B cell (primary cell): ENCODE results near the gene GTF2IRD1. TPM values are rescaled to one million over a fixed set of nuclear protein-coding genes. Genes with fewer than 3 reads are reported as not detected.

Experiments
- ATAC-seq: fragments of 200-7000 bp; cut with Tn5 transposase; one replicate; pipeline ENCODE4 v1.10.0; 2021; ENCODE audit warnings: low read depth, mild to moderate bottlenecking, moderate number of reproducible peaks, moderate library complexity
- CTCF ChIA-PET: fragments of 350-600 bp; sonication (Branson Sonifier 250); formaldehyde crosslinking; loops from one replicate; lab custom pipeline; 2021; ENCODE audit warnings: antibody characterized with exemption, inconsistent platforms; lab: Charles Lee
- POLR2A ChIA-PET: fragments of 350-600 bp; sonication (Branson Sonifier 250); formaldehyde crosslinking; loops from one replicate; lab custom pipeline; 2021; ENCODE audit warnings: antibody characterized with exemption; lab: Charles Lee
- DNase-seq: peaks from one replicate; pipeline ENCODE4 v3.0.0; 2013
- H2AFZ ChIP-seq: 2 replicates; pipeline ENCODE4 v1.6.1; 2012; ENCODE audit warnings: mild to moderate bottlenecking, low read depth, low read length; ENCODE audit not compliant: insufficient read depth, poor library complexity, severe bottlenecking
- H3K27ac ChIP-seq, 2 donors: 1 replicate in 1 of 2; 2 replicates in 1 of 2; pipeline ENCODE4 v1.5.1; 2012 to 2013; ENCODE audit warnings: low read length in 2 of 2, mild to moderate bottlenecking in 2 of 2, moderate library complexity in 1 of 2
- H3K27me3 ChIP-seq, 4 experiments: fragments of 200-600 bp in 1 of 4; sonication (generic) in 1 of 4; replicated peaks in 1 of 4; 1 replicate in 2 of 4; 2 replicates in 2 of 4; pipeline versions ENCODE4 v1.6.1 to v1.7.0; 2013 to 2016; ENCODE audit warnings: low read length in 3 of 4, mild to moderate bottlenecking in 2 of 4, mixed read lengths in 1 of 4, moderate library complexity in 1 of 4; ENCODE audit not compliant: insufficient read depth in 4 of 4, control insufficient read depth in 3 of 4; ENCODE audit errors: control extremely low read depth in 1 of 4
- H3K36me3 ChIP-seq, 2 experiments: replicated peaks in 1 of 2; 1 replicate in 1 of 2; 2 replicates in 1 of 2; pipeline versions ENCODE4 v1.6.1 to v1.7.1; 2013; ENCODE audit warnings: low read length in 1 of 2; ENCODE audit not compliant: insufficient read depth in 2 of 2, control insufficient read depth in 1 of 2; ENCODE audit errors: control extremely low read depth in 1 of 2, extremely low read depth in 1 of 2
- H3K4me1 ChIP-seq, 2 donors: fragments of 200-600 bp in 1 of 2; sonication (generic) in 1 of 2; 1 replicate in 1 of 2; 2 replicates in 1 of 2; pipeline versions ENCODE4 v1.5.1 to v1.6.1; 2013 to 2017; ENCODE audit warnings: low read length in 2 of 2; ENCODE audit not compliant: control insufficient read depth in 2 of 2, insufficient read depth in 2 of 2
- H3K4me2 ChIP-seq: replicated peaks from 2 replicates; pipeline ENCODE3; 2012; ENCODE audit warnings: mild to moderate bottlenecking, low read depth, low read length; ENCODE audit not compliant: poor library complexity, severe bottlenecking
- H3K4me3 ChIP-seq, 5 experiments: fragments of 200-600 bp in 1 of 5; sonication (generic) in 1 of 5; 1 replicate in 3 of 5; 2 replicates in 2 of 5; pipeline versions ENCODE4 v1.5.1 to v1.7.0; 2011 to 2016; ENCODE audit warnings: low read length in 4 of 5, mild to moderate bottlenecking in 4 of 5, low read depth in 2 of 5, control low read depth in 1 of 5, moderate library complexity in 1 of 5; ENCODE audit not compliant: insufficient read depth in 1 of 5; ENCODE audit errors: control extremely low read depth in 1 of 5, extremely low read depth in 1 of 5
- H3K79me2 ChIP-seq: fragments of 200-600 bp; sonication (generic); one replicate; pipeline ENCODE4 v1.6.0; 2016; ENCODE audit warnings: low read length; ENCODE audit not compliant: control insufficient read depth, insufficient read depth
- H3K9ac ChIP-seq: fragments of 200-600 bp; sonication (generic); 2 replicates; pipeline ENCODE4 v1.6.1; 2017; ENCODE audit warnings: mild to moderate bottlenecking, low read length, moderate library complexity
- H3K9me3 ChIP-seq, 3 donors: one replicate each; pipeline versions ENCODE4 v1.6.1 to v1.7.1; 2013; ENCODE audit warnings: low read length in 2 of 3; ENCODE audit not compliant: control insufficient read depth in 2 of 3, insufficient read depth in 1 of 3; ENCODE audit errors: control extremely low read depth in 1 of 3
- H4K20me1 ChIP-seq: 2 replicates; pipeline ENCODE4 v1.6.0; 2012; ENCODE audit warnings: mild to moderate bottlenecking, low read length; ENCODE audit not compliant: insufficient read depth, control insufficient read depth, poor library complexity, severe bottlenecking
- H3K27ac Mint-ChIP-seq: one replicate; pipeline ENCODE4 v1.8.0; 2021; ENCODE audit warnings: mixed read lengths
- H3K27me3 Mint-ChIP-seq: one replicate; pipeline ENCODE4 v1.8.0; 2021; ENCODE audit warnings: mixed read lengths
- H3K4me1 Mint-ChIP-seq: one replicate; pipeline ENCODE4 v1.8.0; 2021; ENCODE audit warnings: mixed read lengths
- H3K4me3 Mint-ChIP-seq: one replicate; pipeline ENCODE4 v1.8.0; 2021; ENCODE audit warnings: mixed read lengths
- H3K9me3 Mint-ChIP-seq: one replicate; pipeline ENCODE4 v1.8.0; 2022; ENCODE audit warnings: mixed read lengths; ENCODE audit not compliant: insufficient read depth
- CTCF ChIP-seq: fragments of 200-600 bp; IDR thresholded peaks from one replicate; pipeline ENCODE4 v1.8.0; 2022; ENCODE audit warnings: antibody characterized with exemption, mild to moderate bottlenecking
- EZH2 ChIP-seq: IDR thresholded peaks from 2 replicates; pipeline ENCODE4 v1.6.1; 2012; ENCODE audit warnings: borderline replicate concordance, low read depth, mild to moderate bottlenecking, moderate library complexity, low read length; ENCODE audit not compliant: insufficient read depth, poor library complexity, severe bottlenecking
- WGBS: methylation state at CpG from one replicate; pipeline ENCODE4 v1.1.5; 2013; ENCODE audit warnings: missing lambda C conversion rate; ENCODE audit not compliant: insufficient coverage; 5-methylcytosine and 5-hydroxymethylcytosine counted together
- intact Hi-C: fragments of 100-400 bp; cut with micrococcal nuclease; formaldehyde crosslinking; loops from one replicate; pipeline ENCODE4 v1.10.0; 2022
- polyA plus RNA-seq: library from polyadenylated mRNA; depleted of rRNA; stranded (reverse); fragments of >200 nt; gene quantifications from 2 replicates; pipeline ENCODE4 v1.2.3, GENCODE V29; 2012
- total RNA-seq, 2 donors: library from RNA; stranded (reverse); fragments of 120-200 nt in 1 of 2; gene quantifications; 1 replicate in 1 of 2; 2 replicates in 1 of 2; pipeline versions ENCODE4 v1.2.3 to v1.2.4, GENCODE V29; 2013 to 2022

Gene GTF2IRD1
- total and polyA plus RNA-seq, 2 donors (not counting 1 experiment from before 2014, with no cell fraction given), result 0.45 to 2.2 TPM

GRCh38 chr7:74518654-74519053 is 64.9 kb downstream of the GTF2IRD1 start:
- no peak overlapping the region for H3K4me3 ChIP-seq
- no peaks in the 10 kb centered on the region for H3K36me3 ChIP-seq
- CTCF ChIA-PET, result no interaction called here
- no peaks in the 10 kb centered on the region for H3K27me3 ChIP-seq
- POLR2A ChIA-PET, result interaction anchor here (0.6 to 0.7 kb wide), 2 partner anchors 46 to 1033 kb away, joined by 3 to 5 read pairs; no protein-coding TSS in a partner anchor
- DNase-seq (no peak), ATAC-seq (no peak)
- no peaks in the 10 kb centered on the region for H3K4me1 ChIP-seq
- 75% methylated on average over 1 of the region's 2 CpGs for WGBS
- H3K9ac ChIP-seq, result no peak overlapping the region
- H3K9me3 ChIP-seq, result peaks cover 0 to 31% (median 2%) of the 10 kb centered on the region in 3 donors
- intact Hi-C loops, result no loop called here
- no peaks in the 10 kb centered on the region for H3K79me2 ChIP-seq
- no peaks in the 10 kb centered on the region for H4K20me1 ChIP-seq
- Mint-ChIP-seq H3K27ac (no peak overlapping the region), H3K9me3 (peaks cover 3% of the 10 kb centered on the region), H3K4me1 (no peaks in the 10 kb centered on the region), H3K4me3 (no peak overlapping the region), H3K27me3 (no peaks in the 10 kb centered on the region)
- H2AFZ ChIP-seq, result no peak overlapping the region
- no peak overlapping the region for H3K4me2 ChIP-seq
- TF ChIP-seq EZH2, result no peak
- no peak for TF ChIP-seq CTCF
- H3K27ac ChIP-seq, result no peak overlapping the region

GRCh38 chr7:74519395-74519794 is 65.7 kb downstream of the GTF2IRD1 start:
- Mint-ChIP-seq H3K9me3 (peaks cover 3% of the 10 kb centered on the region), H3K4me1 (no peaks in the 10 kb centered on the region), H3K4me3 (no peak overlapping the region), H3K27me3 (no peaks in the 10 kb centered on the region), H3K27ac (no peak overlapping the region)
- TF ChIP-seq EZH2 (no peak), CTCF (no peak)
- no peaks in the 10 kb centered on the region for H3K79me2 ChIP-seq
- no peak overlapping the region for H3K4me3 ChIP-seq
- no peaks in the 10 kb centered on the region for H3K4me1 ChIP-seq
- no peak for DNase-seq
- H3K27ac ChIP-seq, result no peak overlapping the region
- no peak overlapping the region for H3K9ac ChIP-seq
- intact Hi-C loops, result no loop called here
- H3K27me3 ChIP-seq, result no peaks in the 10 kb centered on the region
- peaks cover 0 to 31% (median 2%) of the 10 kb centered on the region in 3 donors for H3K9me3 ChIP-seq
- no peak overlapping the region for H2AFZ ChIP-seq
- ATAC-seq, result no peak
- no peaks in the 10 kb centered on the region for H3K36me3 ChIP-seq
- POLR2A ChIA-PET, result interaction anchor here (0.6 kb wide), 1 partner anchor 1032 kb away, joined by 5 read pairs; no protein-coding TSS in a partner anchor
- CTCF ChIA-PET, result no interaction called here
- no peak overlapping the region for H3K4me2 ChIP-seq
- WGBS, result 94% methylated on average over 13 of the region's 14 CpGs
- H4K20me1 ChIP-seq, result no peaks in the 10 kb centered on the region
